Mononuclear cell (primary cell): ENCODE measurements around the gene KLHL28. TPM values are rescaled to one million over a fixed set of nuclear protein-coding genes. Genes with fewer than 3 reads are reported as not detected.
"Not testable (repeated sequence)": the region's sequence is repeated elsewhere in the genome, so short reads cannot be mapped to it uniquely, and the experiment has no call there.

Experiments used
- H3K27me3 ChIP-seq: 2 replicates; pipeline ENCODE4 v1.6.0; 2011; ENCODE audit warnings: low read length, control low read depth; ENCODE audit not compliant: insufficient read depth
- H3K4me1 ChIP-seq: 2 replicates; pipeline ENCODE4 v1.5.1; 2011; ENCODE audit warnings: mild to moderate bottlenecking, low read length, control low read depth; ENCODE audit not compliant: insufficient read depth
- H3K4me3 ChIP-seq: 2 replicates; pipeline ENCODE4 v1.5.1; 2011; ENCODE audit warnings: mild to moderate bottlenecking, low read length, moderate library complexity
- H3K9me3 ChIP-seq: 2 replicates; pipeline ENCODE4 v1.5.1; 2011; ENCODE audit warnings: low read depth, mild to moderate bottlenecking, control low read depth, low read length
- total RNA-seq: library from RNA; depleted of rRNA; stranded (reverse); fragments of >200 nt; gene quantifications from one replicate; pipeline ENCODE4 v1.2.3, GENCODE V29; 2012

Gene KLHL28
- total RNA-seq, 1 donor, result 49.1 TPM

DNA sequence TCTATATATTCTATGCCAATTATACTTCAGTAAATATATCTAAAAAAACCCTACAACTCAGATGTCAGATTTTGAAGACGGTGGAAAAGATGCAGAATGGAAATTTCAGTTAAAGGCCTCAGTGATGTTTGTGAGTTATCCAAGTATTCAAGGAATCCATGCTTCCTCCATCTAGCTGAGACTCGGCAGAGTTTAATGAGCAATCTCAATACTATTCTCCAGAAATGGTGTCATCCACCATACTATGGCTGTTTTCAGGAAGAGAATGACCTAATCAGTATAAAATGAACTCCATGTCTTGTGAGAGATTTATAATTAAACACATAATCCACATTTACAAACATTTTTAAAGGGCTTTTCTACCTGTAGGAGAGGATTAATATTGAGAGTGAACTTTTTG is 66.0 kb downstream of the KLHL28 start:
- peaks cover 8% of the 10 kb centered on the region for H3K4me1 ChIP-seq
- H3K4me3 ChIP-seq, result no peak overlapping the region

GRCh38 chr14:44893535-44893934 is 68.2 kb downstream of the KLHL28 start:
- H3K9me3 ChIP-seq, result no peaks in the 10 kb centered on the region
- H3K4me1 ChIP-seq, result peaks cover 8% of the 10 kb centered on the region
- no peaks in the 10 kb centered on the region for H3K27me3 ChIP-seq
- H3K4me3 ChIP-seq, result no peak overlapping the region

More for the DNA sequence above, 66.0 kb downstream of the KLHL28 start:
- Histone ChIP-seq H3K9me3 (no peaks in the 10 kb centered on the region), H3K27me3 (no peaks in the 10 kb centered on the region)

- not testable (repeated sequence) for H3K27me3 ChIP-seq, H3K4me3 ChIP-seq, H3K4me1 ChIP-seq, H3K9me3 ChIP-seq
Measured at GRCh38 chr14:44891726-44892372, 69.9 kb downstream of the KLHL28 start.

DNA sequence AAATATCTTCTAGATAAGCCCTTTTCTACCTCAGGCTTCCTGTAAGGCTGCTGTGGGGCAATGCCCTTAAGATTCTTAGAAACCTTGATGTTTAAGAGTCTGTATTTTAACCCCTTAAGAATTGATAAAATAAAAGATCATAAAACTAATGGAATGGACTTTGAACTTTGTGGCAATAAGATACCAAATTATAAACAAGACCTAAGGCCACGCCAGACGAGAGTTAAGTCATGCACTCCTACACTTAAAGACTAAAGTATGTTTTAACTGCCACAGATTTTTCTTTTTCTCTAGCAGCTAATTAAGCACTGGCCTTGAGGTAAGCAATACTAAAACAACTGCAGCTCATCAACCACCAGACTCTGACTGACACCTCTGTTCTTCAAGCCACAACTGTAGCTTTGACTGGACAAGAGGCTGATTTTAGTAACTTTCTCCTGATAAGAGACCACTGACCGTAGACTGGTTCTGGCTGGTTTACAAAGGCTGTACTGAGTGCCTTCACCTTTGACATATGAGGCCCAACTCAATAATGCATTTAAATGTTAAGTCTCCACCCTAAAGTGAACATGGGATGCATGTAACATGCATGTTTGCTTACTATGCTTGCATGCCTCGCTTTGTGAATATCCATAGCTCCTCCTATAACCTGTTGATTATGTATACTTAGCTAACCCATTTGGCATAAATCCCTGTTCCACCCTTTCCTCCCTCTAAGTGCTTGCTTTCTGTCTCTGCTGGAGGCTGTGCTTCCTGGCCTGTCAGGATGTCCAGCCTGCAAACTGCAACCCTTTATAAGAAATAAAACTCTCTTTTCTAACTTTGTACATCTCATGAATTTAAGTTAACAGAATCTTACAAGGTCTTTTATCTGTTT is 71.9 kb downstream of the KLHL28 start:
- H3K4me1 ChIP-seq, result no peaks in the 10 kb centered on the region
- H3K9me3 ChIP-seq, result no peaks in the 10 kb centered on the region
- H3K4me3 ChIP-seq, result no peak overlapping the region
- no peaks in the 10 kb centered on the region for H3K27me3 ChIP-seq

DNA sequence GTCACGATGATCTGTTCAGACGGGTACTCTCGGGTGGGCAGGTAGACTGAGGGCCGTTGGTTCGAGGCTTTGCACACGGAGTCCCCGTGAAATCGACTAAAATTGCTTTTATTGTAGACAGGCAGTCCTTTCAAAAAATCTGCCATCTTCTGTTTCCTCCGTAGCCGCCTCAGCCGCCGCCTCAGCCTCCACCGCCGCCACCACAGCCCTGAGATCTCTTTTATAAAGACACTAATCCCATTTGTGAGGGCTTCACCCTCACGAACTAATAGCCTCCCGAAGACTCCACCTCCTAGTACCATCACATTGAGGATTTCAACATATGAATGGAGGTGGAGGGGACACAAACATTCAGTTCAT is 74.2 kb downstream of the KLHL28 start:
- Histone ChIP-seq H3K4me1 (no peaks in the 10 kb centered on the region), H3K9me3 (peaks cover 10% of the 10 kb centered on the region), H3K27me3 (peaks cover 1% of the 10 kb centered on the region), H3K4me3 (no peak overlapping the region)

DNA sequence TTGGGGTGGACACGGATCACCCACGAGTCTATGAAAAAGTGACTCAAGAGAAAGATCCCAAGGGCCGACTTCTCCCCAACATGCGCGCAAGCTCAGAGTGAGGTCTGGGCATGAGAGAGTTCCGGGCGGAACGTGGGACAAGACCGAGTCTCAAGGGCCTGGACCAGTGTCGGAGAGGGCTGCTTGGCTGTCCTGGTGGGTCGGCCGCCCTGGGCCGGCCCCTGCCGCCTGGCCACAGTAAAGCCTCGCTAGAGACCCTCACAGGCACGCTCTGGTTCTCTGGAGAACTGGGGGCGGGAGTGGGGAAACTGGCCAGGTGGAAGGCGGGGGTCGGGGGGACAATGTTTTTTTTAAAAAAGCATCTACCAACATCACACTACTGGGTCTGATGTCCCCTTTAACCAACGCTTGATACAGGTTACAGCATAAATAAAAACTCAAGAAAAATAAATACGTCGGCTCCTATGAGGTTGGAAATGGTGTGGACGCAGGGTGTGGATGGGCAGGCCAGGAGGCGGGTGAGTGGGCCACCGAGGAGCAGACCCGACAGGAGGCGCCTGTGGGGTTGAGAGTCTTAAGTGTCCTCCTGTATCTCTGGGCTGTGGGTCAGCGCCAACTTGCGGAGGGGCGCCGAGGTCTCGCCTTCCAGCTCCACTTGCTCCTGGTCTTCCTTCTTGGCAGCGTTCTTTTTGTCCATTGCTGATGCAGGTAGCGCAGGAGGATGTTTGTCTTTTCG is 74.7 kb downstream of the KLHL28 start:
- H3K27me3 ChIP-seq, result peaks cover 2% of the 10 kb centered on the region
- H3K9me3 ChIP-seq, result peaks cover 16% of the 10 kb centered on the region
- no peak overlapping the region for H3K4me3 ChIP-seq
- no peaks in the 10 kb centered on the region for H3K4me1 ChIP-seq

GRCh38 chr14:44880791-44881190 is 81.0 kb downstream of the KLHL28 start:
- Histone ChIP-seq H3K27me3 (peaks cover 5% of the 10 kb centered on the region), H3K4me1 (no peaks in the 10 kb centered on the region), H3K4me3 (no peak overlapping the region), H3K9me3 (peaks cover 18% of the 10 kb centered on the region)

Other genes with a start within 250 kb of the KLHL28 start
- gene TOGARAM1, start 243 bp upstream of the KLHL28 start, total RNA-seq, result 19.1 TPM
- gene PRPF39, start 122.2 kb upstream of the KLHL28 start, total RNA-seq, result 59.8 TPM
- 36.2 TPM for gene FKBP3, start 172.5 kb upstream of the KLHL28 start, total RNA-seq
- gene FANCM, start 174.0 kb upstream of the KLHL28 start, total RNA-seq, result 11.2 TPM